ENCODE measurements around the gene RBM46.

DNA sequence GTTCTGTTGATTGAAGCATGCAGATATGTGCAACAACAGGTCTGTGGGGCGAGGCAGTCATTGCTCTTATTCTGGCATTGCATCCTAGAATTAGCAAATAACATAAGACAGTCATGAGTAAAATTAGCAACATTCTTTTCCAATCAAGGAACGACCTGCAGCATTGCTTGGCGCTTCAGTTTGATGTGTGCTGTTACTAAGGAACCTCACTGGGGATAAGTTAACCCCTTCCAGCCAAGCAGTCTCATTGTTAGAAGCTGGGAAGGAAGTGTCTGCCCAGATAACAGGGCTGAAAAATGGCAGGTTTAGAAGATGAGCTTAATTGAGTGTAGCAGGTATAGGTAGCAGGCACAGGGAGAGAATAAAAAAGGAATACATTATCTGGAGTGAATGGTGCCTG, 55.4 kb downstream of the RBM46 start:
- TF ChIP-seq TCF7L2 (IDR thresholded peaks at IDR 0.05; ENCODE audit: low read depth, low read length) = no peak
- TF ChIP-seq, protein P1, sequence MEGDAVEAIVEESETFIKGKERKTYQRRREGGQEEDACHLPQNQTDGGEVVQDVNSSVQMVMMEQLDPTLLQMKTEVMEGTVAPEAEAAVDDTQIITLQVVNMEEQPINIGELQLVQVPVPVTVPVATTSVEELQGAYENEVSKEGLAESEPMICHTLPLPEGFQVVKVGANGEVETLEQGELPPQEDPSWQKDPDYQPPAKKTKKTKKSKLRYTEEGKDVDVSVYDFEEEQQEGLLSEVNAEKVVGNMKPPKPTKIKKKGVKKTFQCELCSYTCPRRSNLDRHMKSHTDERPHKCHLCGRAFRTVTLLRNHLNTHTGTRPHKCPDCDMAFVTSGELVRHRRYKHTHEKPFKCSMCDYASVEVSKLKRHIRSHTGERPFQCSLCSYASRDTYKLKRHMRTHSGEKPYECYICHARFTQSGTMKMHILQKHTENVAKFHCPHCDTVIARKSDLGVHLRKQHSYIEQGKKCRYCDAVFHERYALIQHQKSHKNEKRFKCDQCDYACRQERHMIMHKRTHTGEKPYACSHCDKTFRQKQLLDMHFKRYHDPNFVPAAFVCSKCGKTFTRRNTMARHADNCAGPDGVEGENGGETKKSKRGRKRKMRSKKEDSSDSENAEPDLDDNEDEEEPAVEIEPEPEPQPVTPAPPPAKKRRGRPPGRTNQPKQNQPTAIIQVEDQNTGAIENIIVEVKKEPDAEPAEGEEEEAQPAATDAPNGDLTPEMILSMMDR (IDR thresholded peaks at IDR 0.05) = no peak
- TF ChIP-seq, protein P2, sequence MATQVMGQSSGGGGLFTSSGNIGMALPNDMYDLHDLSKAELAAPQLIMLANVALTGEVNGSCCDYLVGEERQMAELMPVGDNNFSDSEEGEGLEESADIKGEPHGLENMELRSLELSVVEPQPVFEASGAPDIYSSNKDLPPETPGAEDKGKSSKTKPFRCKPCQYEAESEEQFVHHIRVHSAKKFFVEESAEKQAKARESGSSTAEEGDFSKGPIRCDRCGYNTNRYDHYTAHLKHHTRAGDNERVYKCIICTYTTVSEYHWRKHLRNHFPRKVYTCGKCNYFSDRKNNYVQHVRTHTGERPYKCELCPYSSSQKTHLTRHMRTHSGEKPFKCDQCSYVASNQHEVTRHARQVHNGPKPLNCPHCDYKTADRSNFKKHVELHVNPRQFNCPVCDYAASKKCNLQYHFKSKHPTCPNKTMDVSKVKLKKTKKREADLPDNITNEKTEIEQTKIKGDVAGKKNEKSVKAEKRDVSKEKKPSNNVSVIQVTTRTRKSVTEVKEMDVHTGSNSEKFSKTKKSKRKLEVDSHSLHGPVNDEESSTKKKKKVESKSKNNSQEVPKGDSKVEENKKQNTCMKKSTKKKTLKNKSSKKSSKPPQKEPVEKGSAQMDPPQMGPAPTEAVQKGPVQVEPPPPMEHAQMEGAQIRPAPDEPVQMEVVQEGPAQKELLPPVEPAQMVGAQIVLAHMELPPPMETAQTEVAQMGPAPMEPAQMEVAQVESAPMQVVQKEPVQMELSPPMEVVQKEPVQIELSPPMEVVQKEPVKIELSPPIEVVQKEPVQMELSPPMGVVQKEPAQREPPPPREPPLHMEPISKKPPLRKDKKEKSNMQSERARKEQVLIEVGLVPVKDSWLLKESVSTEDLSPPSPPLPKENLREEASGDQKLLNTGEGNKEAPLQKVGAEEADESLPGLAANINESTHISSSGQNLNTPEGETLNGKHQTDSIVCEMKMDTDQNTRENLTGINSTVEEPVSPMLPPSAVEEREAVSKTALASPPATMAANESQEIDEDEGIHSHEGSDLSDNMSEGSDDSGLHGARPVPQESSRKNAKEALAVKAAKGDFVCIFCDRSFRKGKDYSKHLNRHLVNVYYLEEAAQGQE (IDR thresholded peaks at IDR 0.05; ENCODE audit: insufficient read depth in 1 of 2, low read depth in 2 of 2, low read length in 1 of 2) = no peak
- no peak for TF ChIP-seq POLR2AphosphoS5 (IDR thresholded peaks at IDR 0.05; ENCODE audit: low read depth, low read length)

Data from Panc1 (cell line).